ENCODE data around the gene RIOX2. TPM values are rescaled to one million over a fixed set of nuclear protein-coding genes. Genes with fewer than 3 reads are reported as not detected.

The RIOX2 gene
- total RNA-seq, 1 experiment from 2014 or later: 33.2 TPM

DNA sequence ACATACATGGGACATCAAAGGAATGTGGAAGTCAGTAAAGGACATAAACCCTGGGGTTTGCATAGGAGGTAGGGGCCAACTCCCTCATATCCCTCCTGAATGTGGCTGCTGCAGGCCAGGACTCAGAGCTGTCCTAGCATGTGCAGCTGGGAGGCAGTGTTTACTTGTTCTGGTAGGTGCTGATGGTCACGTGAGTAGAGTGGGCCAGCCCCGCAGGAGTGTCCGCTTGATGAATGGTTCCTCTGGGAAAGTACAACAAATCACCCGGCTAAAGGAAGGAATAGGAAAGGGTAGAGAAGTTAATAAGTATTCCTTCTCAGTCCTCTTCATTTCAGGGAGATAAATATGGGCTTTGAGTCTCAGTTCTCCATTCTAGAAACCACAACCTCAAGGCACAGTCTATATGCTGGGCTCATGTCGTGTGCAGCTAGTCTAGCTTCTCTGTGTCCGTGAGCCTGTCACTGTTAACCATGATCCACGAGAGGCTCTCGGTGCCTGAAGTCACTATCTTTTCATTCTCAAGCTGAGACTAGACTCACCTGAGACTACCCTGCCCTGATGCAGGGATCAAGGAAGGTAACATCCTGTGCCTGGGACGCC is 17.9 kb downstream of the RIOX2 start:
- DNase-seq (ENCODE audit: low spot score): no peak

DNA sequence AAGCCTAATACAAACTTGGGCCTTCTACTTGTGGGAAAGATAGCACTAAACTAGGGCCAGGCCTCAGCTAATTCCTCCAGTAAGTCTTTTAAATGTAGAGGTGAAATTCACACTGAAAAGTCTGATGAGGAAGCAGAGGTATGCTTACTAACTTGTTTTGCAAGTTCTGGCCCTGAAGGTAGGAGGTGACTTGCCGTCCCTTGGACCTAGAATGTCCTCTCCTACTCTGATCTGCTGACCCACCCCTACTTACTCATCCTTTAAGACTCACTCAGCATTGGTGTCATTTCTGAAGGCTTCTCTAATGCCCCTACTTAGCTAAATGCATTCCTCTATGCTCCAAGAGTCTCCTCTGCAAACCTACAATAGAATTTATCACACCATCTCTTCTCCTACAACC is 19.4 kb downstream of the RIOX2 start:
- peak; percentile 75 for DNase-seq (ENCODE audit: low spot score)

DNA sequence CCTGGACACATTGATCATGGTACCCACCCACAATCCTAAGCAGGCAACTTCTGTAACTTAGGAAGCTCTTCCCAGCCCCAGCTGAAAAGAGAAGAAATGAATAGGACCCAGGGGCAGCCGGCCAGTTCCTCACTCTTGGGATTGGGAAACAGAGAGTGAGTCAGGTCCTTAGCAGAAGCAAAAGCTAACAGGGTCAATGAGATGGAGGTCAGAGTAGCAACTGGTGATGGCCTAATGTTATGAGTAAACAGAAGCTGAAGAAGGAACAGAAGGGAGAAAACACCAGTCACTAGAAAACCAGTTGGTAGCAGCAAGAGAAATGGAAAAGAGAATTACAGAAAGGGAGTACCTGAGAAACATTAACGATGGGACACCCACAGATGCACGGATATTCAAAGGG is 20.0 kb downstream of the RIOX2 start:
- DNase-seq (ENCODE audit: low spot score): no peak

DNA sequence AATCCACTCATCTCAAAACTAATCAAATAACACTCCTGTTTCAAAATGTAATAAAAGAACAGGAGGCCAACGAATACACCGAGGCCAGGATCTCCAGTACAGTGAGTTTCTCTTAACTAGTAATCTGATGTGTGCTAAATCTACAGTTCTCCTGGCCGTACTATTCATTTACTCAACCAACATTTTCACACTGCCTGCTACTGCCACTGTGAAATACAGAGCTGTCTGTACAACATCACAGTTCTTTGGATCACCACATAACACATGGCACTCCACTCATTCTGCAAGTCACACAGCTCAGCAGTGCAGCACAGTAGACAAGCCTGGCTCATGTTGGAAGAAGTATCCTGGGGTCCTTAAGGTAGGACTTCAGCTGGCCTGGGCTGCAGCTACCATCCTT is 21.9 kb downstream of the RIOX2 start:
- no peak for DNase-seq (ENCODE audit: low spot score)

DNA sequence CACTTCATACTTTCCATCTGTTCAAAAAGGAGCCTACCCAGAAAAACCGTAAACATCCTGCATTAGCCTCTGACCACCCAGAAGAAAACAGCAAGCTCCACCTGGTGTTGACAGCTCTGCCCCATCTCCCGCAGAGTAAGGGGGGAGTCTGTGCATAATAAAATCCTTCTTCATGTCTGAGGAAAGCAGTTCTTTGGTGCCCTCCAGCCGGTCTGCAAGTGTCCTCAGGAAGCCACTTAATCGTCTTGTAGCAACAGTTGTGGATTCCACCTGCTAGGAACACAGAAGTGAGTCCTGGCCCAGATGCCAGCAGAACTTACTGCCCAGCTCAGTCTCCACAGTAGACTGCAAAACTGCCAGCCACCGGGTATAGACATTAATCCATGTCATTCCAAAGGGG is 22.5 kb downstream of the RIOX2 start:
- no peak for DNase-seq (ENCODE audit: low spot score)

DNA sequence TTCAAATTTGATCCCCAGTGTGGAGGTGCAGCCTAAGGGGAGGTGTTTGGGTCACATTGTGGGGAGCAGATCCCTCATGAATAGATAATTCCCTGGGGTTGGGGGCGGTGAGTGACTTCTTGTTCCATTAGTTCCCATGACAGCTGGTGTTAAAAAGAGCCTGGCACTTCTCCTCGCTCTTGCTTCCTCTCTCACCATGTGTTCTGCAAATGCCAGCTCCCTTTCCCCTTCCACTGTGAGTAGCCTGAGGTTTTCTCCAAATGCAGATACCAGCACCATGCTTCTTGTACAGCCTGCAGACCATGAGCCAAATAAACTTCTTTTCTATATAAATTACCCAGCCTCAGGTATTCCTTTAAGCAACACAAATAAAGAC is 23.1 kb downstream of the RIOX2 start:
- DNase-seq (ENCODE audit: low spot score): no peak

DNA sequence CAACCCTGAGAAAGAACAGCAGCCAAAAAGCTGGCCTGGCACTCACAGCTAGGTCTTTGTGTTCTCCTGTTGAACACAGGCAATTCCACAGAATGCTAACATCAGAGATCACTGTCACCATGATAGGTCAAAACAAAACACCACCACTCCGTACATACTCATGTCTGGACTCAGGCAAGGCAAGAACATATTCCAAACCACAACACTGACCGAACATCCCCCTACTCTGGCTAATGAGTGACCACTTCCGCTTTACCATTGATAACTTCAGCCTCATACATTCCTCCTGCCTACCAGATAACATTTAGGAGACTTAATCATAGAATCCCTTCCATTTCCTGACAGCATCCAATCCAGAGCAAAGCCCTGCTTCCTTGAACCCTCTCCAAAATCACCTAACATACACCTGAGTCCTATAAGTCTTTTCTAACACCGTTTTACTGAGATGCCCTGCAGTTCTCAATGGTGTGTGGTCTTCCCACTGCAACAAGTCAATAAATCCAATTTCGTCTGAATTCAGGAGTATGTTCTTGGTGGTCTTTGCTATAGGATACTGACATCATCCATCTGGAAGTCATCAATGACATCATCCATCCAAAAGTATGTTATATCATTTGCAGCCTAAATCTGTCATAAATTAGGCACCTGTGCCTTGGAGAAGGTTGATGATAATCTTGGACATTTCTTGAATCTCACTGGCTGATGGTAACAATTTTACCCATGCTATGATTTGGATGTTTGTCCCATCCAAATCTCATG is 23.7 kb downstream of the RIOX2 start:
- no peak for DNase-seq (ENCODE audit: low spot score)

DNA sequence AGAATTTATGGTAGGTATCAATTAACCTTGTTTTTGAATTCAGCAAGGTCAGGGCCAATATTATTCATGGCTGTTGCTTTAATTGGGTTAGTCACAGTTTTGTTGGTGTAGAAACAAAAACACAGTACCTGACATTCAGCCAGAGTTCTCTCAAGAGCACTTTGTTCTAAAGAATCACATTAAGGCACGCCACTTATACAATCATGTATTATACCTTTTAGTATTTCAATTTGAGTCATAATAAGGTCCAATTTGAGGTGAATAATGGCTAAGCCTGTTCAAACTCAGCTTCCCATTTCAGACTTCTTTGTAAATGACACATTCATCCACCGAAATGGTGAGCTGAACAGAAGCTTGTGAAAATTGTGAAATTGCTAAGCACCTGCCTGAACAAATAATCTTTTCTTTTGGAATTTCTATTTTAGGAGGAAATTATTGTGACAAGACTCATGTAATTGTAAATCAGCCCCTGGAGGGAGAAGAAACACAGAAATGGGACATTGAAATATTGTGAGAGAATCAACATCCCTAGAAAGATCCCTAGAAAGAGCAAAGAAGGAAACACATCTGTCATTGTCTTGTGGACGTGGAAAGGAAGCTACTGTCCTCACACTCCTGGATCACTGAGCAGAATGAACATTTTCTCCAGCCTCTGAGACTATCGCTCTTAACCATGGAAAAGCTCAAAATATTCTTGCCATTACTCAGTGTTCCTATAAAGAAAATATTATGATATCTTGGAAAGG is 29.3 kb downstream of the RIOX2 start:
- no peak for DNase-seq (ENCODE audit: low spot score)

DNA sequence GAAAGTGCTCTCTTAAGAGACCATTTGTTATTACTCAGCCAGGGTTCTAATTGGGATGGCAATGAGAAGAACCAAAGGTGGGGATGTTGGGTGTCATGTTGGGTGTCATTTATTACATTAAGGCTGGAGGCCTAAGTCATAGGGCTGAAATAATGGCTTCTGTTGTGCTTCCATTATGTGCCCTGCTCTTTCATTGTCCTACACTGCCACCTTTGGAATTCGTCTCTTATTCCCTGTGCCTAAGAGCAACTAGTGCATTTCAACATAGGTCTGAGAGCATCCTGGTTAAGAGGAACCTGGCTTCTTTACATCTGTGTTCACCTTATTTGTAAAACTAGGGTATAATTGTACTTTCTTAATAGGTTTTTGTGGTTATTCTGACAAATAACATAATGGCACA is 32.2 kb downstream of the RIOX2 start:
- DNase-seq (ENCODE audit: low spot score): peak; percentile 58

DNA sequence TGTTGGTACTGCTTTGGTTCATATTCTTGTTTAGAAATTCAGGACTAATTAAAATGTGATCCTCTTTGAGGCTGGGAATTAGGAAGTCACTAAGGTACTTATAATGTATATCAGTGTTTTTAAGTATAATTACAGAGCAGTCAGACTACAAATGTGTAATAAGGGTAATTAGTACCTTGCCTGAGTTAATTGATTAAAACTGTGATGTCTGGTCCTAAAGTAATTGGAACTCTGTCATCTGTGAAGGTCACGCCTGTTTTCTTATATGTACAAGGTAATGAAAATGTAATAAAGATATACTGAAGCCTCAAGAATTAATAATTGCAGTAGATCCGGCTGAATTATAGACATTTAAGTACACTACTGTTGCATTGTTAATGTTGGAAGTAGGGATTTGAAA is 32.8 kb downstream of the RIOX2 start:
- no peak for DNase-seq (ENCODE audit: low spot score)

DNA sequence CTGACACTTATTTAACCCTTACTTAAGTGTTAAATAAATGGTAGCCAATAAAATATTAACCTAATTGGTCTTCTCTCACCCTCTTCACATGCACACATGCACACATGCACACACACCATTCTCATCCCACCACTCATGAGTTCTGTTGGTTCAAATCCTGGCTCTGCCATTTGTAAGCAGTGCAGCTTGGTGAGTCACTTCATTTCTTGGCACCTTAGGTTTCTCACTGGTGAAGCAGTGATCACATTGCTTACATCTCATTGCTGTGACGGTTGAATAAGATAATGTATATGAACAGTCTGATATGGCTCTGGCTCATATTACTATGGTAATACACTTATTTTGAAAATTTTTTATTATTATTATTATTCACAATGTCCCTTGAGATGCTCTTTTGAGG is 33.8 kb downstream of the RIOX2 start:
- DNase-seq (ENCODE audit: low spot score): no peak

DNA sequence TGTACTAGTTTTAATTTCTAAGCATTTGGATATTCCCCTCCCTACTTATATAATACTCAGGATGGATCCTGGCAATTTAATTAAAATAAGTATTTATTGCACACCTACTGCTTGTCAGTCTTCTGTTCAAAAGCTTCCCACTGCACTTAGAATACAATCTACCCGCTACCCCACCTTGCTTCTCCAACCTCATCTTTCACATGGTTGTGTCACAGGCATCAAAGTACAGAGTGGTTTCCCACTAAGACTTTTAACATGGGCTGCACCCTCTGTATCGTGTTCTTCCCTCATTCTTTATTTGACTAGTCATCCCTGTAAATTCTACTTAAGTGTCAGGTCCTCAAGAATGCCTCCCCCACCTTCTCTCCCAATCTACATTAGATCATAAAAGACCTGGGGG is 35.0 kb downstream of the RIOX2 start:
- DNase-seq (ENCODE audit: low spot score): no peak

DNA sequence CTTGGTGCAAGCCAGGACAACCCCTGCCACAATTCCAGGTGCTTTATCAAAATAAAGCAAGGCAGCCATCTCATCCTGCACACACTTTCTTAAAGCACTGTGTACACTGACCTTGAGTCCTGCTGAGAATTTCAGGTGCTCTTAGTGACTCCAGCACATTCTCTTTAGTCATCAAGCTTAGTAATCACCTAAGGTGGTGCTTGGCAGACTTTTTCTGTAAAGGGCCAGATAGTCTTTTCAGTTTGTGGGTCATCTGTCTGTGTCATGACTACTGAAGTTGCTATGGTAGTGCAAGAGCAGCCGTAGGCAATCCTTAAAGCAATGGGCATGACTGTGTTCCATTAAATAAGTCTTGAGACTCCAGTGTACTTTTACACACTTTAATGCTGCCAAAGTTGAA is 36.4 kb downstream of the RIOX2 start:
- no peak for DNase-seq (ENCODE audit: low spot score)

DNA sequence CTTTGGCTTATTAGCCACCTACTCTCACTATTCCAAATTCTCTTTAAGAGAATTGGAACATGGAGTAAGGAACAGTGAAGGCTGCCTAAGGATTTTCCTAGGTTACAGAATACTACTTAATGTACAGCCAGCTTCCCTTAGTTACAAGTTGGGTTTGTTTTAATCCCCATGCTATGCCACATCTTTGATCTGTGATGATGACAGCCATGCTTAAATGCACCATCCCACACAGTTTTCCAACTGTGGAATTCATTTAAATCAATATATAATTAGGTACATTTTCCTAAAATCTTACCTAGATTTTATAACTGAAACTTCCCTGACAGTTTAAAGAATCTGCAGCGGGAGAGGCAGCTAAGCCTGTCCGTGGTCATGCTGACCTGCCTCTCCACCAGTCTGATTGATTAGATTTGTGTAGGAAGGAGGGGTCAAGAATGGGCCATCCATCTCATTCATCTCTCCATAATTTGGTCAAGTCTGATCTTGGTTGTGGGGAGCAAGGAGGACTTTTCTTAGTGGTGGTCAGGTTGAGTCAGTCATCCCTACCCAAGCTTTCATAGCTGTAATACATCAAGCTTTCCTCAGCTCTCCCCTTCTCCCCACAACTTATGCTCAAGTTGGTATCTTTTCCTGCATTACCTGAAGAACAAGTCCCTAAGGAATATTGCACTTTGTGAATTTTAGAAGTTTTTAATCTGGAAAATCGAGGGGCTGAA is 37.1 kb downstream of the RIOX2 start:
- DNase-seq (ENCODE audit: low spot score): no peak

DNA sequence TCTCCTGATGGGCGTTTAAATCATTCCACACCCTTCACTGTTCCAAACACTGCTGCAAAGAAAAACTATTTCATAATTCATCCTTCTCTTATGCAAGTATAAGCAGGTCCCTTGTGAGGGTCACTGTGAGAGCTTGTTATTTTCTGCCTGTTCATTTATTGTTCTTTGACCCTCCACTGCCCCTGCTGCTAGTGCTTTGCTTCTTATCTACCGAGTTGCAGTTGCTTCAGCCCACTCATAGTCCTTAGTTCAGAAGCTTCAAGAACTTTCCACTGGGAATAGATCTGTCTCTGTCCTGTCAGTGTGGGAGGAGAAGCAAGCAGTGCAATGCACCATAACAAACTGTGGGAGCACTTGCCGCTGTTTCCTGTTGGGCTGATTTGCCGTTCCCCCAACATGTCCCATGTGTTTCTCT is 39.8 kb downstream of the RIOX2 start:
- no peak for DNase-seq (ENCODE audit: low spot score)

DNA sequence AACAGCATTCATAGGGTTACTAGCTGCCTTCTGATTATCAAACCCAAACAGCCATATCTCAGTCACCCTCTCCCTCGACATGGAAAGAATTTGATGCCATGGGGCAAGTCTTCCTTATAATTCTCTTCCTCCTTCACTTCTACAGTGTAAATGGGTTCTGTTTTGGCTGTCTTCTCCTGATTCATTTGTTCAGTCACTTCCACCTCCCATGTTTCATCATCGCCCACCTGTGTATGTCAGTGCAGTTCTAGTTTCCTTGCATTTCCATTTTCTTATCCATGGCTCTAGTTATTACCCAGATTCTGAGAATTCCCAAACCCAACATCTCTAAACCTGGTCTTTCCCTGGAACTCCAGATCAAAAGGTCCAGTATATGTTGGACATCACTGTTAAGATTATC is 41.0 kb downstream of the RIOX2 start:
- DNase-seq (ENCODE audit: low spot score): no peak

DNA sequence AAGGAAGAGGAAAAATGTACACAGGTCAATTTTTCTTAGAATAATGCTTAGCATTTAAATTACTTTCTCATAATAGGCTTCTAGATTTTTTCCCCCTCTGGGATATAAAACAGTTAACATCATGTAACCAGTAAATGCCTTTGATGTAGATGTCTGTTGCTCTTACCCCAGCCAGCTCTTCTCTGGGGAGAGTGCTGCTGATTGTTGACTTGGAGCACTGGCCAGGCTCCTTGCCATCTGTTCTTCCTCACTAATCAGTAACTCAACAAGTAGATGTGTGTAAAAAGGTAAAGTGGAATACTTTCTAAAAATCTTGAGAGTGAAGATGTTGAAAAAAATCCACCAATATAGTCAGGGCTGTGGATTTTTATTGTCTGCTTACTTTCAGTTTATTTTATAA is 42.2 kb downstream of the RIOX2 start:
- DNase-seq (ENCODE audit: low spot score): no peak

DNA sequence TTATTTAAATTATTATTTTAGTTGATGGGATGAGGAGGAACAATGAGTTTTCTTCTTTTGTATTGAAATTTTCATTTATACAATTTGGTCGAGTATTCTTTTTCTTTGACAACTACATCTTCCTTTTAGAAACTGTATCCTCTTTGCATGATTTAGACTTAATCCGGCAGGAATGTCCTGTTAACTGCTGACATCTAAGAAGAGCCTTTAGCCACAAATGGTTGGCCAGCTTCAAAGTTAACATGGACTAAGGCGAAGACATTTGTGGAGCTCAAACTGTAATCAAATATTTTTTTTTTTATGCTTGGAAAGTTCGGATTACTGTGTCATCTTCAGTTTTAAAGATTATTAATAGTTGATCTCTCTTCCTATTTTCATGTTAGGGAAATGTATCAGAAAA is 43.2 kb downstream of the RIOX2 start:
- DNase-seq (ENCODE audit: low spot score): no peak

DNA sequence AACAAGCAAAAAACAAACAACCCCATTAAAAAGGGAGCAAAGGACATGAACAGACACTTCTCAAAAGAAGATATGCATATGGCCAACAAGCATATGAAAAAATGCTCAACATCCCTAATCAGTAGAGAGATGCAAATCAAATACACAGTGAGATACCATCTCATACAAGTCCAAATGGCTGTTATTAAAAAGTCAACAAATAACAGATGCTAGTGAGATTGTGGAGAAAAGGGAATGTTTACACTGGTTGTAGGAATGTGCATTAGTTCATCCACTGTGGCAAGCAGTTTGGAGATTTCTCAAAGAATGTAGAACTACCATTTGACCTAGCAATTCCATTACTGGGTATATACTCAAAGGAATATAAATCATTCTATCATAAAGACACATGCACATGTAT is 44.5 kb downstream of the RIOX2 start:
- DNase-seq (ENCODE audit: low spot score): no peak

DNA sequence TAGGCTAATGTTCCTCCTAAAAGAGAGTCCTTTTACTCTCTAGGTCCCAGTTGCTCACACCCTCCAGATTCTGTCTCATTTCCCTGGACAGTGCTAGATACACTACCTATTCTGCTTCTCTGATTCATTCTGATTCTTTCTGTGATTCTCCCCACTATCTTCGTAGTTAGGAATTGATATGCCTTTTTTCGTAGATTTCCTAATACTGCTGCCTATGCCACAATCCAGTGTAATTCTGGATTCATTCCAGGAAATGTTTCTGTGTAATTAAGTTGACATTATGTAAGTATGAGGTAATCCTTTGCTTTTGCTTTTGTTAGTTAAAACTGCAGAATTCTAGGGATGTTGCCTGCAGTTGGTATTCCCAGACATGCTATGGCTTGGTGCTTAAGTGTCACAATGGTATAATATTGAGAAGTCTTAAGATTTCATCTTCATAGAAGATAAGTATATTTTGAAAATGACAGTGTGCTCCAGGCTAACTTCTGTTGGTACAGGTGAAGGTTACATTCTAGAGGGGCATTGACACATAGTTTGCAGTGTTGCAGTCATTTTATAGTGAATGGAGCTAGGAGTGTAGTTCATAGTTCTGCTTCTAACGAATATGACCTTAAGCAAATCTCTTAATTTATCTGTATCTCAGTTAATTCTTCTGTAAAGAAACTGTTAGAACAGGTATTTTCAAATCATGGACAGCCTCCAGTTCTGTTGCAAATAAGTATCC is 54.3 kb downstream of the RIOX2 start:
- no peak for DNase-seq (ENCODE audit: low spot score)

DNA sequence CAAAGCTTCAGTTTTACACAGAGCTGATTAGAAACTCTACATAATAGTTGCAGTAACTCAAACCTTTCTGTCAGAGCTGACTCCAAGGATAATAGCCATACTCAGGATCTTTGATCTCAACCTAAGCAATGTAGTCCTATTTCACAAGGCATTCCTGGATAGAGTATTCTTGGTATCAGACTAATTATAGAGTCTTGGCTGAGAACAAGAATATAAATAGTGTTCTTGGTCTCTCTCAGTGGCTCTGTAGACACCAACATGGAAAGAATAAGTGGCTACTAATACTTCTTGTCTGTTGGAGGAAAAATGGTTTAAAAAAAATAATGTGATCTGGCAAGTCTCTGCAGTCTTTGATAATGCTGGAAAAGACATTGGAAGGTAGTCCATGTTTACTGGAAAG is 55.7 kb downstream of the RIOX2 start:
- DNase-seq (ENCODE audit: low spot score): no peak

DNA sequence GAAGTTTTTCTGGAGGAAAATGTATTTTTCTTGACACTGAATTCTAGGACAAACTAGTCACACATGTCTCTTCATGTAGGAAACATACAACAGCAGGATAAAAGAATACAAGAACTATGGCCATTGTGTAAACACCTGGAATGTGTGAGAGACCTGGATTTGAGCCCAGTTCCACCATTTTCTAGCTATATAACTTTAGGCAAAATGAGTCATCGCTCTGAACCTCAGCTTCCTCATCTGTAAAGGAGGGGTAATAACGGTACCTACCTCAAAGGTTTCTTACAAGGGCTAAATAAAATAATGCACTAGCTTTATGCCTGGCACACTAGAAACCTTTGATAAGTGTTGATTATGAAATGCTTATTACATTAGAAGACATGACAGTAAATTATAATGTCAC is 57.8 kb downstream of the RIOX2 start:
- peak; percentile 55 for DNase-seq (ENCODE audit: low spot score)
